Epithelial cell of umbilical artery (primary cell): ENCODE results near the gene THAP4. TPM values are rescaled to one million over a fixed set of nuclear protein-coding genes. Genes with fewer than 3 reads are reported as not detected.

Source experiments
- total RNA-seq: library from RNA; depleted of rRNA; stranded (reverse); fragments of >200 nt; gene quantifications from 2 replicates; pipeline ENCODE4 v1.2.3, GENCODE V29; 2014

The THAP4 gene, protein sequence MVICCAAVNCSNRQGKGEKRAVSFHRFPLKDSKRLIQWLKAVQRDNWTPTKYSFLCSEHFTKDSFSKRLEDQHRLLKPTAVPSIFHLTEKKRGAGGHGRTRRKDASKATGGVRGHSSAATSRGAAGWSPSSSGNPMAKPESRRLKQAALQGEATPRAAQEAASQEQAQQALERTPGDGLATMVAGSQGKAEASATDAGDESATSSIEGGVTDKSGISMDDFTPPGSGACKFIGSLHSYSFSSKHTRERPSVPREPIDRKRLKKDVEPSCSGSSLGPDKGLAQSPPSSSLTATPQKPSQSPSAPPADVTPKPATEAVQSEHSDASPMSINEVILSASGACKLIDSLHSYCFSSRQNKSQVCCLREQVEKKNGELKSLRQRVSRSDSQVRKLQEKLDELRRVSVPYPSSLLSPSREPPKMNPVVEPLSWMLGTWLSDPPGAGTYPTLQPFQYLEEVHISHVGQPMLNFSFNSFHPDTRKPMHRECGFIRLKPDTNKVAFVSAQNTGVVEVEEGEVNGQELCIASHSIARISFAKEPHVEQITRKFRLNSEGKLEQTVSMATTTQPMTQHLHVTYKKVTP
- total RNA-seq = 32.8 and 43.5 TPM in 2 replicates

DNA sequence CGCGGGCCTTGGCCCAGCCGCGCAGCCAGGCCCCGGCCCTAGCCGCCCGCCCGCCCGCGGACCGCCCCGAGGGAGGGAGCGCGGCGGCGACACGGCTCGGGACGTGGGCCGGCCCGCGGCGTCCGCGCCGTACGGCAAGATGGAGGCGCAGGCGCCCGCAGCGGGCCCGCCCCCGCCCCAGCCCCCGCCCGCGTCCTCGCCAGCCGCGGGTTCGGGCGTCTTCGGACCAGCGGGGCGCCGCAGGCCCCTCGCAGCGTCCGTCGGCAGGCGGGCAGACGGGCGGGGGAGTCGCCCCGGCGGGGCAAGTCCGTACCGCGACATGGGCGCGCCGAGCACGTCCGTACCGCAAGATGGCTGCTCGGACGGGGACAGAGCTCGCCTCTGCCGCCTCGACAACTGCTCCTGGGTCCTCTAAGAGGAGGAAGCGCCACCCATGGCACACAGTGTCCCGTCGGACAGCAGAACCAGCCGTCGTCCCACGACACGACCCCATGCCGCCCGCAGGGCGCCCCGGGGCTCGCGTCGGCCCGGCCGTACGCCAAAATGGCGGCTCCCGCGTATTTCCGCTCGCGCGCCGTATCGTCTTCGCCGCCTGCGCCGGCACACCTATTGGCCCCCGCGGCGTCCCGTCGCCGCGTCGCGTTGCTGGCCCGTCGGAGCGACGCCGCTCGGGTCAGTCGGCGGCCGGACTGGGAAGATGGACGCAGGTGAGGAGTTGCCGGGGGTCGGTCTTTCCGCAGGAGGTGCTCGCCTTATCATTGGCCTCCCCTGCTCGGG, at the start of gene THAP4, which contains the start of gene ATG4B:
Gene THAP4, minus strand, starts transcription at position 141 of the 777 bp plus-strand sequence. CDS start 141 bp downstream, outside the sequence.
Gene ATG4B, plus strand, starts transcription at position 676 of the 777 bp plus-strand sequence. Its CDS starts 22 bp downstream, at position 698.

DNA sequence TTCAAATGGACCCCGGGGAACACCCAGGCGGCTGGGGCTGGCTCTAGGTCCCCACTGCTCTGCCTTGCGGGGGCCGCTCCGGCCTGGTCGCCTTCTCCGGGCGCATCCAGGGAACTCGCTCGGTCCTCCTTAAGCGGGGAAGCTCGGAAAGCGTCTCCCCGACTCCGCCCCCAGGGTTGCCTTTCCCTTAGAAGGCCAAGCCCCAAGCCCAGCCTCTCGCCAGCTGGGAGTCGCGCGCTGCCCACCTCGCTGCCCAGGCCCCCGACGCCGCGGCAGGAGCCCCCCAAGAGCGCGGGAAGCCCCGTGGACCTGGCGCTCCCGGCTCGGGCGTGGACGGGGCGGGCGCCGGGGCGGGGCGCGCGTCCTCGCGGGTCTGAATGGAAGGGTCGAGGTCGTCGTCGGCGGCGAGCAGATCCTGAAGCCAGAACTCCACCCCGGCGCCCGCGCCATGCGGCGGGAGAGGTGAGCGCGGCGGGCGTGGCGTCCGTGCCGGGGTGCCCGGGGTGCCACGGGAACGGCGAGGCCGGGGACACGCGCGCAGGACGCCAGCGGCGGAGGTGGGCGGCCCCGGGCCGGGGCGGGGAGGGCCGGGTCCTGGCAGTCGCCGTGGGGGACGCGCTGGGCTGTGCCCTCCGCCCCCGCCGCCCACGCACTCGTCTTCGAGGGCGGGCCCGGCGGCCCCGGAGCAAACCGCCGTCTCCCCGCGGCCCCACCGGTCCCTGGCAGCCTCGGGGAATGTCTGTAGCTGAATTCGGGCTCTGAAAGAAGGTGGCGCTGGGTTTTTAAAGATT, 78.2 kb downstream of the THAP4 start, which contains the start of gene BOK:
Gene BOK, plus strand, starts transcription at position 214 of the 791 bp plus-strand sequence. CDS start 739 bp downstream, outside the sequence.

Other genes with a start within 250 kb of the THAP4 start
- 308 and 341 TPM in 2 replicates for gene STK25, start 128.6 kb downstream of the THAP4 start, total RNA-seq
- gene BOK, start 78.4 kb downstream of the THAP4 start, total RNA-seq = 34.4 and 43.9 TPM in 2 replicates
- 55.9 and 113 TPM in 2 replicates for gene ATG4B, start 535 bp upstream of the THAP4 start, total RNA-seq
- 58.4 and 61.7 TPM in 2 replicates for gene DTYMK, start 49.7 kb upstream of the THAP4 start, total RNA-seq
- 18.8 and 23.3 TPM in 2 replicates for gene ING5, start 64.9 kb upstream of the THAP4 start, total RNA-seq
- gene D2HGDH, start 97.5 kb upstream of the THAP4 start, total RNA-seq = 10.8 and 11.0 TPM in 2 replicates
- not detected in 2 replicates for gene GAL3ST2, start 139.7 kb upstream of the THAP4 start, total RNA-seq
- gene NEU4, start 172.0 kb upstream of the THAP4 start, total RNA-seq = not detected in 2 replicates
- gene PDCD1, start 221.7 kb upstream of the THAP4 start, total RNA-seq = not detected in 2 replicates
- not detected in 2 replicates for gene RTP5, start 232.6 kb upstream of the THAP4 start, total RNA-seq